Activated CD4-positive, alpha-beta T cell treated with anti-CD3 and anti-CD28 coated beads for 48 hours (primary cell): ENCODE measurements around the gene GPS2.

Source experiments
- DNase-seq: peaks from one replicate; pipeline ENCODE4 v3.0.0-alpha.2; 2020

GPS2 gene

GRCh38 chr17:7315570-7316235 is 543 bp upstream of the GPS2 start:
- no peak for DNase-seq

DNA sequence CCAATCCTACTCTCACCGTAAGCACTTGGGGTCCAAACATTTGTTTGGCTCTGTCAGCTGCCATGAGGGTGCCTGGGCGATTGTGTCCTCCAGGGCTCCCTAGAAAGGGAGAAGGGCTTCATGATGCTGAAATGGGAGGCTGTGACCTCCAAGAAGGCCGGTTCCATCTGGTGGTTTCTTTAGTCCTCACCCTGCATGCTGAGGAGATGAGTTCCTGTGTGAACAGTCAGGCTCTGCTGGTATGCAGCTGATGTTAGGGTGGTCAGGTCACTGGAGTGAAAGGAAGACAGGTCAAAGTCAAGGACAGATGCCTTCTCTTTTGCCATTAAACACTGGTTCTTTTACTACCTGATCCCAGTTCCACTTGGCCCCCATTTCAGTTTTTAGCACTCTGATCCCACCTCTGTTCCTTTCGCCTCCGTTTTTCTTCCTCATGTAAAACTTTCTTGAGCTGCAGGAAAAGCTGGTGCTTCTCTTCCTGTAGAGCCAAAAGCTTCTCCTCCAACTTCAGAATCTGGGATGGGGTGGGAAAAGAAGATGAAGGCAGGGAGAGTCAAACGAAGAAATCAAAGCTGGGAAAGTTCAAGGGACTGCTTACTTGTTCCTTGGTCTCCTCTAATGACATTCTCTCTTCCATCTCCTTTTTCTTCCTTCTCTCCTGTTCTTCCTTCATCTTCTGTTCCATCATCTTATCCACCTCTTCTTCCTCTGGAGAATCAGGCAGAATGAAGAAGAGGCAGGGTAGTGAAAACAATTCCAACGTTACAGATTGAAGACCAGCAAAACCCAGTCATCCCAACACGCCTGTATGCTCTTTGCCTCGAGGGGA is 1.1 kb downstream of the GPS2 start:
- peak; percentile 48 for DNase-seq

DNA sequence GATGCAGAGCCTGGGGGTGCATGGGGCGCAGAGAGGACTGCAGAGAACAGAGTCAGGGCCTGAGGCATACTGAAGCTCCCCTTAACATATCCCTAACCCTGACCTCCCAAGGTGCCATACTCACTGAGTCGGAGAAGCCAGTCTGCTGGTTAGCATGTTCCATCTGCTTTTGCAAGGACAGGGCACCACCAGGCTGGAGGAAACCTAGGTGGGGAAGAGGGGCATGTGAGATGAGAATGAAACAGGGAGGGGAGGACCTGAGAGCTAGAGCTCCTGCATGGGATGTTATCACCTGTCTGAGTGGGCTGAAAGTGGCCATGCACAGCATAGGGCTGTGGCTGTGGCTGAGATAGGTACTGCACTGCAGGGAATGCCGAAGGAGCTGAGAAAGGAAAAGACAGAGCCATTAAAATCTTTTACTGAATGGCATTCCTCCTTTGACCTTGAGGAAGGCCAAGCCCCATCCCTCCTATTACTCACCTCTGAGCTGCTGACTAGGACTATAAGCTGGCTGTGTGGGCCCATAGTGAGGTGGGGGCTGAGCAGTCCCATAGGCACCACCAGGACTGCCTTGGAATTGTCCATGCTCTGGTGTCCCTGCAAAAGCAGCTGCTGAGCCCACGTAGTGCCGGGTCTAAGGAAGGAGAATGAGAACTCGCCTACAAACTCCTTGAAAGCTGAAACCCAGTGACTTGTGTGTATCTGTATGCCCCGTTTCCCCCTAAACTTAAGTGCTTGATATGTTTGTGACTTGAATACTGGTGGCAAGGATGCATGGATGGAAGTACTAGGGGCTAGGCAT is 1.9 kb downstream of the GPS2 start:
- DNase-seq, result peak; percentile 63

GRCh38 chr17:7312432-7313087 is 2.6 kb downstream of the GPS2 start:
- no peak for DNase-seq

- DNase-seq, result no peak
Observed at GRCh38 chr17:7311110-7311705, 4.0 kb downstream of the GPS2 start.

GRCh38 chr17:7309628-7310027 is 5.5 kb downstream of the GPS2 start:
- DNase-seq, result no peak

DNA sequence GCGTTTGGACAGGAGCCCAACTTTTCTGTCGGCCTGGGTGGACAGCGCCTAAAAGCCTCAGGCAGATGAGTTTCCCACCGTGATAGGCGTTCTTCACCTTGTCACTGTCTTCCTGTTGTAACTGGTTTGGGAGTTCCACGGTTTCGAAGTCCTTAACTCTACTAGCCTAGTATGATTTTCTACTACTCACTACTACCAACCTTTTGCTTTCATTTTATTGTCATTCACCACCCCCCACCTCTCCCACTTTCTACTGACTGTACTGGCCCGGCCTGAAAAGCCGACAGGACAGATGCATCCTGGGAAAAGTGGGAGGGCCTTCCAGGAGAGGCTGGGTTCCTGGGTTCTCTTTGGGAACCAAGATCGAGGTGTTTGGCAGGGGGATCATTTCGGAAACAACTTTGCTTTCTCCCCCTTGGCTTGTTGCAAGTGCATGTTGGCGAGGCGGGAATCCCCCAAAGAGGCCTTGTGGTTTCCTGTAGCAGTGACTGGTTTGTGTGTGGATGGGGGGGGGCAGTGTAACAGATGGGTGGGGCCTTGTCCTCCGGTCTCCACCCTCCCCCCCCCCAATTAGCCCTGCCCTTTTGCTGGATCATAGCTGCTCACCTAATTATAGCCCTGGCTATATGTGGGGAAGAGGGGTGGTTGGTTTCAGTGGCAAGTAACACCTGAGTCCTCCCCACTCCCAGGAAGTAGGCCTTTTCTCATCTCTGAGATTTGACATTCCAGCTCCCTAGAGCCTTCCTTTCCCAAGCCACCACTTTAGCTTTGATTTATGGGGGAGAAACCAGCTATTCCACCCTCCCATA is 6.3 kb downstream of the GPS2 start:
- DNase-seq, result peak; percentile 85

- DNase-seq, result peak; percentile 61
Observed at GRCh38 chr17:7307686-7308624, 7.2 kb downstream of the GPS2 start.

DNA sequence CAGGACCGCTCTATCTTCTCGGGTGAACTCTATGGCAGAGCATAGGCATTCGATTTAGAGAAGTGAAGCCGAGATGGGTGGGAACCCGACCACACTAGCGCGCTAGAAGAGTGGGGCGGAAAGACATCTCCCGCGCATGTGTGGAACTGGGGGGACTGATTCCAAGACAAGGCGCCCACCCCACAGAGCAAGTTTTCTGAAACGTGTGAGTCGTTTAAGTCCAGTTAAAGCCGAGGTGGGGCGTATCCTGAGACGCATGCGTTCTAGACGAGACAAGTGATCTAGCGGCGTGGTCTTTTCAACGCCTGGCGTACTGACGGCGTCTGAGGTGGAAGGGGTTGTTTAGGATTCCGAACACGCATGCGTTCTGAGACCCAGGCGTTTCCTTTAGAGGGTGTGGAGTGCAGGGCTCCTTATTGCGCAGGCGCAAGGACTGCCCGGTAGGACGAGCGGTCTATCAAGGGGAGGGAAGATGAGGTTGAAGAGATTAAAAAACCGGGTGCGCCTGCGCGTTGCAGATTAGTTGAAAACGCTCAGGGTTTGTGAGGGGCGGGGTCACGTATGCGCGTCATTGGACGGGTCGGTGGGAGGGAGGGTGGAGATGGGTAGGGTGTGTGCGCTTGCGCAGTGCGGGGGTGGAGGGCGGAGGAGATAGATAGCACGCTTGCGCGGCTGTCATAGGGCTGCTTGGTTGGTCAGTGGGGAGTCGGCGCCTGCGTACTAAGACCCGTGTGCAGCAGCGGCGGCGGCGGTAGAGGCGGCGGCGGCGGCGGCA is 8.1 kb downstream of the GPS2 start, which contains the start of gene EIF5A:
Gene EIF5A (plus strand): TSS at position 718 of the 775 bp plus-strand sequence. CDS start 2,008 bp downstream, outside the sequence.
- DNase-seq, result peak; percentile 100

DNA sequence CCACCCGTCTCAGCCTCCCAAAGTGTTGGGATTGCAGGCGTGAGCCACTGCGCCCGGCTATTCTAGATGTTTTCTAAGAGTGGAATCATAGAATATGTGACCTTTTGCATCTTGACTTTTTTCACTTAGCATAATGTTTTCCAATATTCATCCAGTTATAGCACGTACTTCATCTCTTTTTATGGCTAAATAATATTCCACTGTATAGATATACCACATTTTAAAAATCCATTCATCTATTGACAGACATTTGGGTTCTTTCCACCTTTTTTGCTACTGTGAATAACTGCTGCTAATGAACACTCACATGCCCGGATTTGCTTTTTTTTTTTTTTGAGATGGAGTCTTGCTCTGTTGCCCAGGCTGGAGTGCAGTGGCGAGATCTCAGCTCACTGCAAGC is 11.0 kb downstream of the GPS2 start:
- DNase-seq, result no peak

GRCh38 chr17:7296189-7296861 is 18.8 kb downstream of the GPS2 start:
- peak; percentile 77 for DNase-seq

GRCh38 chr17:7295230-7296180 is 19.7 kb downstream of the GPS2 start:
- DNase-seq, result no peak

DNA sequence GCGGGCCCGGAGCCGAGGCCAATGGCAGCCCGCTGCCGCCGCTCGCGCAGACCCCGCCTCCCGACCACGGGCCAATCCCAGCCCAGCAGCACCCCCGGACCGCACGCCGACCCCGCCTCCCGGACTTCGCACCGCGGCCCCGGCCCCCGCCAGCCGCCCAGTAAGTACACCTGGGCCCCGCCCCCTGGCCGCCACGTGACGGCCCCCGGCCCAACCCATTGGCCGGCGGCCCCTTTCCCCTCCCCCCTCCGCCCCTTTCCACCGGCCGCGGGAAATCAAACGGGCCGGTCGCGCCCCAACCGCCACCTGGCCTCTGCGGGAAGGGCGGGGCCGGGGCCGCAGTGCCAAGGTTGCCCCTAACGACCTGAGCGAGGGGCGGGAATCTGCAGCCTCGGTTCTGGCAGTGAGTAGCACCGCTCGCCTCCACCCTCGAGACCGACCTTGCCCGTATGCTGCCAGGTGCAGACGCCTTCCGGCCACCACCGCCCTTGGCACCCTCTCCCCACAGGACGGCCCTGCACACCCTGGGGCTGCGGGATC is 20.5 kb downstream of the GPS2 start, which contains the start of gene YBX2:
Gene YBX2 (minus strand): TSS at position 26 of the 540 bp plus-strand sequence. CDS start 139 bp downstream, outside the sequence.
- peak; percentile 87 for DNase-seq

DNA sequence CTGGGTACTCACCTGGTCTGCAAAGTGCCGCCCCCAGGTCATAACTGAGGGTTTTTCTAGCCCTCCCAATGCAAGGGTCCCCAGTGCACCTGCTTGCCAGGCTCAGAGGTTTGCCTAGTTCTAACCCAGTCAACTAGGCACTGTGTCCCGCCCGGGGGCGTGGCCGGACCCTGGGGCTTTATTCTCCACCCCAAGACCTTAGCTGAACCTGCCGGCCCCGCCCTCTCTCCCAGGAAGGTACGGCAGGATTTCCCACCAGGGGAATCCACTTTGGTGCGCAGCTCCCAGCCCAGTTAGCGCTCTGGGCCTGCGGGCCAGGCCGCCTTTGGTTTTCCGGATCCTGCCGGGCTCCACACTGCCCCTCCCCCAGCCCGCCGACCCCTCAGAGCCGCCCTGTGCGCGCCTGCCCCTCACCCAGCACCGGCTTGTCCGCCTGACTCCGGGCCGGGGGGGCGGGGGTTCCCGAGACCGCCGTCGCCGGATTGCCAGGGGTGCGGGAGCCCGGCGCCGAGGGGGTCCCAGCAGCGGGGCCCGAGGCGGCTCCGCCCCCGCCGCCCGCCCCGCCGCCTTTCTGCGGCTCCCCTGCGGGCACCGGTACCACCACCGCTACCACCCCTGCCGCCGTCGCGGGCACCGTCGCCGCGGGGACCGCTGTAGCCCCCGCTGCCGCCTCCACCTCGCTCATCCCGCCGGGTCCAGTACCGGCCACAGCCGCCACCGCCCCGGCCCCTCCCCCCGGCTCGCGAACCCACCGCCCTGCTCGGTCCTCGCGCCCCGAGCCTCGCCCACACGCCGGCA is 21.1 kb downstream of the GPS2 start:
- peak; percentile 43 for DNase-seq

GRCh38 chr17:7293159-7293558 is 22.0 kb downstream of the GPS2 start:
- DNase-seq, result no peak

DNA sequence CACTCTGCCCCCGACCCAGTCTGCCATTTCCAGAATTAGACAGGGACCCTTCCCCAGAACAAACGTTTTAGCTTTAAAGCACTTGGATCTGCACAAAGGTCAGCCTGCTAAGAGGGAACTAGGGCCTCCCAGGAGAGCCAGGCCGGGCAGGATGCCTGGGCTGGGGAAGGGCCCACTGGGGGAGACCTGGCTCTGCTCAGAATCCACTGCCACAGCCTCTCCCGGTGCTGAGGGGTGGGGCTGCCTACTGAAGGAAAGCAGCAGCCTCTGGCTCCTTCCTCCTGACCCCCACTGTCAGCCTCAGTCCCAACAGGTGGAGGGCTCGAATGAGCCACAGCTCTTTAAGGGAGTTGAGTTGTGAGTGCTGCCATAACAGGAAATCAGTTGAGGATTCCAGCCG is 22.4 kb downstream of the GPS2 start:
- no peak for DNase-seq
